ENCODE results near the gene ATRIP.

ATRIP gene

GRCh38 chr3:48425281-48425812 lies 21.2 kb upstream of the ATRIP start:
- peak; percentile 29 for DNase-seq

- DNase-seq, result no peak
These were observed 20.1 kb upstream of the ATRIP start for GRCh38 chr3:48426401-48426909.

- DNase-seq, result no peak
These were observed 19.4 kb upstream of the ATRIP start for GRCh38 chr3:48426944-48427629.

- peak; percentile 72 for DNase-seq
These were observed 18.9 kb upstream of the ATRIP start for GRCh38 chr3:48427630-48427962.

- no peak for DNase-seq
These were observed 18.4 kb upstream of the ATRIP start for GRCh38 chr3:48428088-48428571.

- no peak for DNase-seq
These were observed 17.8 kb upstream of the ATRIP start for GRCh38 chr3:48428572-48429316.

- peak; percentile 50 for DNase-seq
These were observed 17.1 kb upstream of the ATRIP start for GRCh38 chr3:48429317-48429959.

GRCh38 chr3:48429960-48430707 lies 16.4 kb upstream of the ATRIP start, which contains the start of gene PLXNB1:
Gene PLXNB1, minus strand, starts transcription at chr3:48430086. Its CDS starts 5,475 bp downstream, at chr3:48424611.
- DNase-seq, result peak; percentile 83

GRCh38 chr3:48430708-48431101 lies 15.8 kb upstream of the ATRIP start:
- no peak for DNase-seq

- no peak for DNase-seq
These were observed 15.1 kb upstream of the ATRIP start for GRCh38 chr3:48431224-48432029.

- DNase-seq, result no peak
These were observed 13.8 kb upstream of the ATRIP start for GRCh38 chr3:48432411-48433371.

GRCh38 chr3:48433472-48434118 lies 12.9 kb upstream of the ATRIP start:
- DNase-seq, result peak; percentile 88

- DNase-seq, result no peak
These were observed 11.8 kb upstream of the ATRIP start for GRCh38 chr3:48434591-48435222.

GRCh38 chr3:48435223-48435595 lies 11.3 kb upstream of the ATRIP start:
- no peak for DNase-seq

GRCh38 chr3:48435774-48436476 lies 10.6 kb upstream of the ATRIP start:
- DNase-seq, result peak; percentile 59

GRCh38 chr3:48436477-48436787 lies 10.1 kb upstream of the ATRIP start:
- no peak for DNase-seq

- no peak for DNase-seq
These were observed 9.7 kb upstream of the ATRIP start for GRCh38 chr3:48436855-48437254.

GRCh38 chr3:48437812-48438211 lies 8.7 kb upstream of the ATRIP start:
- no peak for DNase-seq
